Breast epithelium (tissue), 3 donors: Measurements from ENCODE around the gene PLEKHA5.

Experiments used
- CTCF ChIP-seq, 3 donors: fragments of 450-650 bp; IDR thresholded peaks; one replicate each; pipeline ENCODE4 v1.5.1; 2016 to 2017; ENCODE audit warnings: antibody characterized with exemption in 3 of 3, mild to moderate bottlenecking in 3 of 3, moderate library complexity in 3 of 3
- POLR2A ChIP-seq: fragments of 450-650 bp; IDR thresholded peaks from one replicate; pipeline ENCODE4 v1.6.1; 2016; ENCODE audit warnings: antibody characterized with exemption, mild to moderate bottlenecking, moderate library complexity
- POLR2AphosphoS5 ChIP-seq, 3 donors: sonication (generic); formaldehyde crosslinking; IDR thresholded peaks; one replicate each; pipeline ENCODE4 v1.6.1; 2017; ENCODE audit warnings: antibody characterized with exemption in 3 of 3

GRCh38 chr12:19238540-19238939 lies 109.0 kb downstream of the PLEKHA5 start:
- TF ChIP-seq CTCF (IDR thresholded peaks at IDR 0.05) = no peak
- no peak for TF ChIP-seq POLR2A
- TF ChIP-seq POLR2AphosphoS5 (IDR thresholded peaks at IDR 0.05) = no peak
